ENCODE data around the gene LAMB4.

The LAMB4 gene

DNA sequence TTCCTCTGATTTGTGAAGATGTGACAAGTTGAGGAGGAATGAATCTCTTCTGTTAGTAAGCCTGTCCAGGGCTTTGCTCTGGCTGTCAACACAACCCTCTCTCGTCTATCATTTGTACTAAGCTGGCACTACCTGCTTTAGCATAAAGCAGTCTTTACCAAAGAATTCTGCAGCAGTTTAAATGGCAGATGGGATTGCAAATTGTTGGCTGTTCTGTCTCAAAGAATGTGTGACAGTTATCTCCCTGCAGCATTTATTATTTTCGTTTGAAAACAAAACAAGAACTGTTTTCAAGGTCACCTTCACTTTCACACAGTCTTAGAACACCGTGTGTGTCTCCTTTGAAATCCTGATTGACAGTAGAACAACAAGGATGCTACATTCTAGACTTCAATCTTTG, 122.4 kb downstream of the LAMB4 start:
- no peak for DNase-seq

DNA sequence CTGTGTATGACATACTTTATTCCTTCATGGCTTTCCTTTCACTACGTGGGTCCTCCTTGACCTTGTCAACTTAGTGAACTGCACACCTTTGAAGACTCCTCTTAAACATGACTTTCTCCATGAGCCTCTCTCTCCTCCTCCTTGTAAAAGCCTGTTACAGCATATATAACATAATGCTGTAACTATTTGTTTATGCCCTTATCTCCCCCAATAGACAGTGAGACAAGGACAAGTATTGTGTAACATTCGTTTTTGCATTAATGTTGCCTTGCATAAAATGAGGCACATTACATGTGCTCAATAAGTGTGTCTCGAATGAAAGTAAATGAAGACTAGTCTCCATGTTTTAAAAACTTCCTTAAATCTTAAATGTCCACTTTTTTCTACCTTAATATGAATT, 122.9 kb downstream of the LAMB4 start:
- no peak for DNase-seq

DNA sequence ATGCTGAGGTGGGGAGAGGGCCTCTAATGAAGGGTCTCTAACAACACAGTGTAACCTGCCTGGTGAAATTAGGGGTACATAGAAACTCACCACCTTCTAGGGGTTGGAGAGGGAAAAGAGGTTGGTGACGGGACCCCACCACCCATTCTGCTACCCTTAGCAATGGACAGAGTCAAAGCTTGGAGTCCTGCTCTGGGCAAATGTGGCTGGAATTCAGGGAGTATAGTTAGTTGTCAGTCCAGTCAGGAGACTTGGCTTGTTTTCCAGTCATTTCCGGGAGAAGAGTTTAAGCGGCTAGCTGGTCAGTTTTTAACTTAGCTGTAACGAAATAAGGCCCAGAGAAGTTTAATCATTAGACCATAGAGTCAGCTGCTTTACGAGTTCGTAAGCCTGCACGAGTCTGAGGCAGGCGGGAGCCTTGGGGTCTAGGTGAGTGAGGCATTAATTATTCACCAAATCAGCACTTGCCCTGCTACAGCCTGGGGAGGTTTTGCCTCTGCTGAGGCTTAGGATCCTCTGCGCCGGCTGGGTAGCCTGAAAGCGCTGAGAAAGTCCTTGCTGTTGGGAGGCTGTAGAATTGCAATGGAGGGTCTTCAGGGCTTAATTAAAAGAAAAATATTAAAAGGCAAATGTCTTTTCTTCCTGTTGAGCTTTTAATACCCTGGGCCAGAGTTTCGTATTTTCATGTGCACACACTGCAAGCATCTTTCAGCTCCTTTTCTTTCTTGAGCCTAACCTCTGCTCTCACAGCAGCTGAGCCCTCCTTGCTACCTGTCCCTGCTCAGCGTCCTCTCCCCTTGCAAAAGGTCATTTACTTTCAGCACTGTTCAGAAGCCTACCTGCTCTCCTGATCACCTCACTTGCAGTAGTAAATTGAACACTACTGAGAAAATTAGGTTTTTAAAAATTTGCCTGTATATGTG, 125.7 kb downstream of the LAMB4 start:
- no peak for DNase-seq

DNA sequence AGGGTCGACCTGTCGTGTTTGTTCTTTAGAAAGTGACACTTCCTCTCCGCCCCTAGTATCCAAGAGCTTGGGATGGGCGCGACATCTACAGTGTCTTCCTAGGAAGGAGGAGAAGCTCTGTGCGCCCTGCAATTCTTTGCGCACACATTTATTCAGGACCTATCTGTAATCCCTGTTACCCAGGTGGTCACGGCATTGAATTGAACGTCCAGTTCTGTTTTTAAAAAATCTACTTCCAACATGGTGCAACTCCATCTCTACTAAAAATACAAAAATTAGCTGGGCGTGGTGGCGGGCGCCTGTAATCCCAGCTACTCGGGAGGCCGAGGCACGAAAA, 126.6 kb downstream of the LAMB4 start:
- DNase-seq: no peak

DNA sequence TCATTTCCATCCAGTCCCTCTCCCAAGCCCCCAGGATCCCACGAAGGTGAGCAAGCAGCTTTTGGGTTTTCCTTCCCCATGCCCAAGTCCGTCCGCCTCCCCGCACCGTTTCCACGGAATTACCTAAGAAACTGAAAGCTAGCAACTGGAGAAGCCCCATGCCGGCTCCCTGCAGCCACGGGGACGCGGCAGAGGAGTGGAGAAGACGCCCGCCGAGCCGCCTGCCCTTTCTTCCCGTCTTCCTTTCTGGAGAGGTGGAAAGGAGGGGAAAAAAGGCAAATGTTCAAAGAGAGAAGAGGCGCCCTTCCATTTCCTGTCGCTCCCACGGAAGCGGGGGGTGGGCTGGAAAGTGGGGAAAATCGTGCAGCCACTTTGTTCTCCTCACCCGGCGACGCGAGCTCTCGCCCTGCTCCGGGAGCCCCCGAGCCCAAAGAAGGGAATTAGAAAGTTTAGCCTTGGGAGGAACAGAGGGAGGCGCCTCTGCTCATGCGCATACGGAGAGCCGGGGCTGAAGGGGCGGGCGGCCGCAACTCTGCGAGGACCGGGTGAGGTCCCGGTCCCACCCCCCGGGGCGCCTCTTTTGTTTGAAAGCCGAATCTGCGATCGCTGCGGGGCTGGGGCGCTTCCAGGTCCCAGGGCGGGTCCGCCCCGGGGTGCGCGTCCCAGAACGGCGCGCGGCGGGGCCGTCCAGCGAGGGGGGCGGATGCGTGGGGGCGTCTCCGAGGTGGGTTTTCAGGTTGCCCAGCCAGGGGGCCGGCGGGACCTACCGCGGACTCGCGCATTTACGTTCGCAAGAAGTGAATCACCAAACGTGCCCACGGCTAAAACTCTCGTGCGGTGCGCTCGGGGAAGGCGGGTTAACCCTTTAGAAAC, 127.2 kb downstream of the LAMB4 start, which contains the start of gene LAMB1:
TSS of gene LAMB1 (minus strand) at position 436 of the 873 bp plus-strand sequence. CDS start at position 160, 276 bp downstream.
- no peak for DNase-seq

DNA sequence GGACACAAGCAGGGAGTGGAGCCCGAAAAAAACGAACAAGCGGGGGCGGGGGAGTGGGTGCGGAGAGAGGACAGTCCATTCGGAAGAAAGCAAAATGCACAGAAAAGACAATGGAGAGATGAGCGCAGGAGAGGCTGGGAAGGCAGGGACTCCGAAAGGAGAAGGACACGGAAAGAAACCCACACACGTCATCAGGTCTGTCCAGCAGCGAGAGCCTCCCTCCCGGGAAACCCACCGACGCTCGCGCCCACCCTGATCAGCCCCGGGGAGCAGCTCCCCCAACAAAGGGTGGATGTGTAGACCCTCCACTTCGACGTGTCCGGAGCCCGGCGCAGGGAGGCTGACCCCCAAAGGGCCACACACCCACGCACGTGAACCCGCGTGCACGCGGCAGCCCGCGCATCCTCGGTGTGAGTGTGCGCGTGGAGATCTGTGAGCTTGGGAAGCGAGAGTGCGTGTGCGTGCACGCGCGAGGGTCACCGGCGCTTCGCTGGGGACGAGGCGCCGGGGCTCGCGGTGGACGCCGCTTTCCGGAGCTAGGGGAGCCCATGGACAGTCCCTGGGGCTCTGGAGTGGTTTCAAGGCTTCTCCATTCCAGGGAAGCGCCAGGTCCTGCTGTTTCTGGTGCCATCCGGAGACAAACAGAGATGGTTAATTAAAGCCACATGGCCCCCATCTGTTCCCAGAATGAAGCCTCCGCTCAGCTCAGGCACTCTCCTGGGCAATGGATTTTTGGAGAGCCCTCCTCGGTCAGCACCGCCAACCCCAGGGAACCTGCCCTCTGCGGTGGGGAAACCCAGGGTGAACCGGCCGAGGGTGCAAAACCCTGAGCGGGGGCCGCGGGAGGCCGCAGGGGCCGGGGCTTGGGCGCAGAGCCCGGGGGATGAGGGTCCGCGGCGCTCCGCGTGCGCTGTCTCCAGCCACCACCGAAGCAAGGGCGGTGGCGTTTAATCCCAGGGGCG, 128.1 kb downstream of the LAMB4 start:
- no peak for DNase-seq

DNA sequence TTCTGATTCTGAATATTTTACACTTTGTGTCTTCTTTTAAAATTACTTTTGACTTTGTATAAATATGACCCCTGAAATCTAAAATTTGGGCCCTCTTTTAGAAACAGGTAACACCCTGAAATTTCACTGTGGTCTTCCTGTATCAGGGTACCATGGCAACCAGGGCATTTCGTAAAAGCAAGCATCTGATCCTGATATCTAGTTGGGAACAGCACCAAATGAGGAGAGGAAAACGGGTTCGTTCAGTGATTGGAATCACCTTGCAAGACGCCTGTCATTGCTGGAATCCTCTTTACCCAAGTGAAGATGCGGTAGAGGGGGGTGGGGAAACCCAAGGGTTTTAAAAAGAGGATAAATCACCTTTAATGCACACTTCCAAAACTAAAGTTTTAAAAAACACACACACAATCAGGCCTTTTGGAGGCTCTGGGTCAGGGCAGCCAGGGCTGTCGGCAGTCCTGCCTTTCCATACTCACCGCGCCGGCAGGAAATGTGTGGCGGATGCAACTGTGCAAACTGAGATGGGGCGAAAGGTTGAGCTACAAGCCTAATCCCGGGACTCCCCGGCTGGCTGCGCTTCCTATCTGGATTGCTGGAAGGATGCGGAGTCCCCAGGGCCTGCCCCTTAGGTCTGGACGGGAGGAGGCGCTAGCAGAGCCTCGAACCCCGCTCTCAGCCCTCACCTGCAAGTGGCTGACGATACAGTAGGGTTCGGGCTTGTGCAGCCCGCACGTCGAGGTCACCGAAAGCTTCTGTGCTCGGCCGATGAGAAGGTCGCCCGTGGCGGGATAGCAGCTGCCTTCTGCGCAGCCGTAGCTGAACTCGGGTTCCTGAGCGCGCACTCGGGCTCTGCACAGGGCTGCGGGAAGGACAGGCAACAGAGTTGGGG, 129.0 kb downstream of the LAMB4 start:
- DNase-seq: no peak

DNA sequence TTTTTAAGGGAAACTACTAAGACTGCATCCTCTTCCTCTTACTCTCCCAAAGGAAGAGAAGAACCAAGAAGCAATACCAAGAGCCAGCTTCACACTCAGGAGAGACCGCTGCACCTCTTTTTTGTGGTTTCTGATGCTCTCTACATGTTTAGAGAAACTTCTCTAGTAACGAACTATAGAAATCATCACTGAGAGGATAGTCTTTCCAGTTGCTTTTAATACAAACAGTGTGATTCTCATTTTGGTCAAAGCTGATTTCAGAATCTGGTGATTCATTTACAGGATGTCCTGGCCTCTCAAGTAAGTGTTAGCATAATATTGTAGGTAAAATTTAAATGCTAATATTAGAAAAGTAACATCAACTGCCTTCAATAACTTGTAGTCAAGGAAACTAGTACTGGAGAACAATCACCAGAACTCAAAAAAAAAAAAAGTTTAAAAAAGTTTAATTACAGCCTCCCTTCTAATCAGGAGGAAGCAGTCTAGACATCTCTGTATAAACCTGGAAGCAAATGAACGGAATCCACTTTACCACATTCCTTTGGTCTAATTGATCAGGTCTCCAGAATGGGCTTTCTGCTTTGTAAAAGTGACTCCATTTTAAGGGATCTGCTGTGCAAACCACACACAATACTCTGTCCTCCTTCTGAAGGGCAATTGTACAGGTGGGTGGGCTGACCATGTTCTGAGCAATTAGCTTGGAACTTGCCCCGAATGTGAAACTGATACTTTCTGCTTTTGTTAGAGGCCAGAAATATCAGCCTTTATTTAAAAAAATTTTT, 130.2 kb downstream of the LAMB4 start:
- DNase-seq: no peak

DNA sequence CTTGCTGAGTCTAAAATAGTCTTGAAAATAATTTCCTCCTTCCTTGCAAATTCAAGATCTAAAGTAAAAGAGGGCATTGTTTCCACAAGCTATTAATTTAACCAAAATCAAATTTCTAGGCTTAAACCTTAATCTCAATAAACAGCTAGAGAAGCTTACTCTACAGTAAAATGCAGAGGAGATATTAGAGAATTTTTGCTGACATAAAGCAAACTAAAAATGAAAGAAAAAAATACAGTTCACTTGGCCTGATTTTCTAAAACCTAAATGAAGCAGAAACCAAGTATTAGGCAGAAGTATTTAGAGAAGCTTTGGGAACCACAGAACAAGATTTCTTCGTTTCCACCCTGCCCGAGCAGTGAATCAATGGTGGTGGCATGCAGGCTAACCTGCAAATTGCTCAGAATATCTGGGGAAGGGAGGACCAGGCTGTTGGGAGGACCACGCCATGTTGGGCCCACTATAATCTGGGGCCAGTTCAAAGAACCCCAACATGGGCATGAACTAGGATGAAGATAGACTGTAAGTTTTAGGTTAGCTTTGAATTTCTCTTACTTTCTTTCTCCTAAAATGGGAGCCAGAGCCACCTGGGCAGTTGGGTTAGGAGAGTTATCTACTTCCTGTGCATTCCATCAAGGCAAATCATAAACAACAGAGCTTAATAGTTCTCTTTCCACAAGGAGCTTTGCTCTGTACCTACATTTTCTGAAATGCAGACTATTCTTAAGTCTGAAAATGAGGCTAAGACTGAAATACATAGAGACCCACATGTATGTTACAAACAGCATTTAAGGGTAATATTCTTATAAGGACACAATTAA, 131.3 kb downstream of the LAMB4 start:
- DNase-seq: no peak

DNA sequence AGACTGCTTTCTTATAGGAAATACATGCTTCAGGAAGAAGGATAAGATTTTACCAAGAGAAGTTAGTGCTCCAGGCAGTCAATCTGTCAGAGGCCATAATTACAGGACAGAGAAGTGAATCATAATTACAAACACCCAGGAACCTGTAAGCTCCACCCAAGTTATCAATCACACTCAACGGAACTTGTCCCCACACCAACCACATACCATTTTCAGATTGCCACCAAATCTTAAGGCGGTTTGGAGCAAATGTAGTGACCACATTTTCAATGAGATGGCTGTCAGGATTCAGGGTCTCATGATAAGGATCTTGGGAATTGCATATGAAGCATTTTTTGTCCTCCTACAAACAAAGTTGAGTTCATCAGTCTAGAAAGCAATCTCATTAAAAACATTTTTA, 132.0 kb downstream of the LAMB4 start:
- DNase-seq: no peak

DNA sequence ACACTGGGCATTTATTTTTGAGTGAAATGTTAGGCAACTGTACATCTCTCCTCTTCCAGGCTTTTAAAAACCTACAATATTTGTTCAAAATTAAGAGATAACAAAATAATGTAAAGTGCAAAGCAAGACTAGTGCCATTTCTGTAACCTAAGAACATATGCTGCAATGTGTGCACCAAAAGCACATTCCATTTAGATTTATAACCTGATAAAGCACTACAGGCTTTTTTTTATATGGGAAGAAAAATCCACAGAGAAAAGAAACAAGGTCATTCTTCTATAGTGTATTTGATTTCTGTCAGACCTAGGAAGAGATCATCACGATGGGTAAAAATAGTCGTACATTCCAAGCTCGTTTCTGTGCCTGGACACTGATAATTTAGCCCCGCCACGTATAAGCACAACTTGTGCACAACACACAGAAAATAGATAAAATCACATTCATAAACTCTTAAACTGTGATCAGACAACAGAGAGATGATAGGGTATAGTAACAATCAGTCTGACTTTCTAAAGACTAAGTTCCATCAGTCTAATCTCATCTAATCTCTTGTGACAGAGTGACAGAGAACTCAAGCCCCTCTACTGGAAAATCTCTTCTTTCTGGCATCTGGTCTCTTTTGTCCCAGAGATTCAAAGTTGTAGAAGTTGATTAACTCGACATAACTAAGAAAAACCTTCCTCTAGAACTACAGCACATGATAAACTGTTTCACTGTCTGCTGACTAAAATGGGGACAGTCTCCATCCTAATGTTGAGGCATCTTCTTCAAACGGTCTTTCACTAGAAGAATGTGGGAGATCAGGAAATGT, 133.9 kb downstream of the LAMB4 start:
- DNase-seq: no peak

DNA sequence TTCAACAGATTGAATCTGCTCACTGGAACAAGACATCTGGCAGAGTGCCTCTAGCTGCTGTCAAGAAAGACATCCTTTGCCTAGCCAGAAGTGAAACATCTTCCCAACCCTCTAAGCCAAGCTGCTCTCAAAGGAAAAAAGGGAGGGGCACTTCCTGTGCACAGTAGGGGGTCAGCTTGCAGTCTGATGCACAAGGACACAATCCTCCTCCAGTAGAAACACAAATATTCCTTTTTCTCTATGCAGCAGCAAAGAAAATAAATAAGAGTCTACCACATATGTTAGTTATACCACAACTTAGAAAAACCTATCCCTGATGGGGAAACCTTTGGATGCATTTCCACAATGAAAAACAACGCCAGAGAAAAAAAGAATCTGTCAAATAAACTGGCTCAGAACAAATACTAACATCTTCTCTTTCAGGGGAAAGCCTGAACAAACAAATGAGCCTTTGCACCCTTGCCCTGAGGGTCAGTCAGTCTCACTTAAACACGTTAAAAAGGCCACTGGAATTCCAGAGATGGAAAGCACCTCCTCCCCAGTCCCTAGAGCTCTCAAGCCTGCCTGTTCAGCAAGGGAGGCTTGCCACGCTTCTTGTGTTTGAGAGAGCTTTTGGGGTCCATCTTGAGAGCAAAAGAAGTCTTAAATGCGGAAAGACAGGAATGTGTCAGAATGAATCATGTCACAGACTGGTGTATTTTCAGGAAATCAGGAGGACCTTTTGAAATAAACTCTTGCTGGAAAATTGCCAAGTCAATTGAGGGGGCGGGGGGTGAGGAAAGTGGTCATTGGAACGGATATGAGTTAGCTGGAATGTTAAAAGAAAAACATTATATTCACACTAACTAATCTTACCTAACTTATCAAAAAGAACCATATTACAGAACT, 134.7 kb downstream of the LAMB4 start:
- DNase-seq: no peak

DNA sequence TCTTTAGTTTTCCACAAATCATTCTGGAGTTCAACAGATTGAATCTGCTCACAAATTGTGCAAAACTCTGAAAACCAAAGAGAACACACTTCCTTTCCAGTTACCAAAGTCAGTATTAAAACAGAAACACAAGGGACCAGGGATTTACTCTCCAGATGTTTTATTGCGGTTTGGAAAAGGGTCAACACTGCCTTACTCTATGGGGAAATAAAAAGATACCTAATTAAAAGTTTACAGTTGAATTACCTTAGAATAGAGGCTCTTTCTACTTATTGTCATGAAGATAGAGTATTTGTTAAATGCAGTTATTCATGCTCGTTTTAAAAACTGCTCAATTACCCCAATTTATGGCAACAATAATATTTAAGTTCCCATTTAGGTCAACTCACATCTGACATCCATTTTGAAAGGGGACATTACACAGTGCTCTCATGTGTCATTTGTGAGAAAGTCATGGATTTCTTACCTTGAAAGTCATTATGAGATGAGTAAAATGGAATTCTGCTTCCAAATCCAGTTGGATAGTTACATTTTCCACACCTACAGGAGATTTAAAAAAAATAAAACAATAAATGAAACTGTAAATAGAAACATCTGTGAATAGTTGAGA, 135.6 kb downstream of the LAMB4 start:
- no peak for DNase-seq

DNA sequence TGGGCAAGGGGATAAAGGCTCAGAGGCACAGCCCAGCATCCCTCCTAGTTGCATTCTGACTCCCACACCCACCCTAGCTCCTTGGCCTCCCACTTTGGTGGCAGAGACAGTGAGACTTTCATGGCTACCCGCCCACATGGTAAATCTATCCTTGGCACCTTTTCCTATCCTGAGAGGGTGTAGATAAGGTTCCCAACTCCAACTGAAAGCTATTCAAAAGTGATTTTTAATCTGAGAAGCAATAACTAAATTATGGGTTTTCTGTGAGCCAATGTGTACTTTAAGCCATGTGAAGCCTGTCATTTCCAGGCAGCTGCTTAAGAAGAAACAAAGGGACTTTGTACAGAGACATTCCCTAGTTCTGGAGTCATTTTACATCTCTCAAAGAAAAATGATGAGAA, 136.3 kb downstream of the LAMB4 start:
- no peak for DNase-seq

DNA sequence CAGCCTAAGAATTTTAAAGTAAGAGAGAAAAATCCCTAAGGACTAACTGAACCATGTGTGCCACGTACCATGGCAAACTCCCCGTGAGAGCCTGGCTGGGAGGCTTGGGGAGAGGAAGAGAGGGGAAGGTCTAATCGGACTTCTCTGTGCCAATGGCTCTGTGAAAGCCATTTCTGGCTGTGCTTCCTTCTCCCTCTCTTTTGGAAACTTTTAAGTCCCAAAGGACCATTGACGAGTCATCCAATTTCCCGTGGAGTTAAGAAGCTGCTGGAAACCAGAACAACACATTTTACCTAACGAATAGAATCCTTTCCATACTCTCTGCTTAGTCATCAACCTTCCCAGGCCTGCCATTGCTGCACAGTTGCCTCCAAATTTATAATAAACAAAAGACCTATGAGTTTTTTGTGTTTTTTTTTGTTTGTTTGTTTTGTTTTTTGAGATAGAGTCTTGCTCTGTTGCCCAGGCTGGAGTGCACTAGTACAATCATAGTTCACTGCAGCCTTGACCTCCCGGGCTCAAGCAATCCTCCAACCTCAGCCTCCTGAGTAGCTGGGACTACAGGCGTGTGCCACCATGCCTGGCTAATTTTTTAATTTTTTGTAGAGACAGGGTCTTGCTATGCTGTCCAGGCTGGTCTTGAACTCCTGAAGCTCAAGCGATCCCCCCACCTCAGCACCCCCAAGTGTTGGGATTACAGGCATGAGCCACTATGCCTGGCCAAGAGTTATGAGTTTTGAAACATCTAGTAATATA, 140.4 kb downstream of the LAMB4 start:
- DNase-seq: no peak

DNA sequence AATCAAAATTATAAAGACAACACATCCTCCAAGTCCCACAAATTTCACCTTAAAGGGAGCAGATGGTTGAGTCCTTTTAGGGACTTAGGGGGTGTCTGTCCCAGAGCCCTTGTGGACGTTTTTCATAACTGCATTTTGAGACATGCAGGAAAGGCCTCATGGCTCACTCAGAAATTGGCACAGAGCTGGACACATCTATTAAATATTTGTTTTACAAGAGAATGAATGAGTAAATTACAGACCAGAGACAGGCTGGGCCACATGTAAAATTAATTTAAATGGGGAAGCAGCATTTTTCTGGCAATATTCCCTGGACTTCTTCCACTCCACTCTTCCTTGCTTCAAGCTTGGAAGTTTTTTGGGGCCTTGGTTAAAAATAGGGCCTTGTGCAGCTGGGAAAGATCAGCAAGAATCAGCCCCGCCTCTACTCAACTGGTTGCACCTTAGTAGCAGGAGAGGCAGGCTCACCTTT, 147.2 kb downstream of the LAMB4 start:
- no peak for DNase-seq
